Hepatocyte (in vitro differentiated cells): ENCODE data around the gene SYNE2.

Experiments used
- CTCF ChIP-seq: fragments of 200-600 bp; sonication (generic); IDR thresholded peaks from 2 replicates; pipeline ENCODE4 v1.5.1; 2016; ENCODE audit warnings: antibody characterized with exemption, mild to moderate bottlenecking; ENCODE audit not compliant: poor library complexity
- EZH2 ChIP-seq: fragments of 200-600 bp; sonication (generic); IDR thresholded peaks from 2 replicates; pipeline ENCODE4 v1.6.1; 2016; ENCODE audit warnings: antibody characterized with exemption, mild to moderate bottlenecking, borderline replicate concordance

GRCh38 chr14:63981569-63981968 lies 128.8 kb downstream of the SYNE2 start:
- no peak for TF ChIP-seq CTCF
- TF ChIP-seq EZH2: no peak
